B cell (primary cell): ENCODE data around the gene GAPVD1.

Source experiments
- EZH2 ChIP-seq: IDR thresholded peaks from 2 replicates; pipeline ENCODE4 v1.6.1; 2012; ENCODE audit warnings: borderline replicate concordance, low read depth, mild to moderate bottlenecking, moderate library complexity, low read length; ENCODE audit not compliant: insufficient read depth, poor library complexity, severe bottlenecking
- TF ChIP-seq, protein P1 (sequence below): fragments of 200-600 bp; IDR thresholded peaks from one replicate; pipeline ENCODE4 v1.8.0; 2022; ENCODE audit warnings: antibody characterized with exemption, mild to moderate bottlenecking

DNA sequence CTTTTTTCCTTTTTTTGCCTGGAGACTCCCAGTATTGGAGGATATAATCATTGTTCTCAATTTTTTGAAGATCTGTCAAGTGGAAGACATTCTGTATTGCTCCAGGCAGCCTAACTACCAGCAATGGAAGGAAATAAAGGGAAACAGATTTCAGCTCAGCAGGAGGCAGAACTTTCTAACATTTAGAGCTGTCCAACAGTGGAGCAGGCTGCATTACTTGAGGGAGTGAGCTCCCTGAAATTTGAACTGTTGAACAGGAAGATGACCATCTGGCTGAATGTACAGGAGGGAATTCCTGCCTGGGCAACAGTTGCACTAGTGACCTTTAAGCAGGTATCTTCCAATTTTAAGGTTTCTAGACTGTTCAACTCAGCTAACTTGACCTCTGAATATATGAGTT, 1.1 kb upstream of the GAPVD1 start:
- TF ChIP-seq, protein P1, sequence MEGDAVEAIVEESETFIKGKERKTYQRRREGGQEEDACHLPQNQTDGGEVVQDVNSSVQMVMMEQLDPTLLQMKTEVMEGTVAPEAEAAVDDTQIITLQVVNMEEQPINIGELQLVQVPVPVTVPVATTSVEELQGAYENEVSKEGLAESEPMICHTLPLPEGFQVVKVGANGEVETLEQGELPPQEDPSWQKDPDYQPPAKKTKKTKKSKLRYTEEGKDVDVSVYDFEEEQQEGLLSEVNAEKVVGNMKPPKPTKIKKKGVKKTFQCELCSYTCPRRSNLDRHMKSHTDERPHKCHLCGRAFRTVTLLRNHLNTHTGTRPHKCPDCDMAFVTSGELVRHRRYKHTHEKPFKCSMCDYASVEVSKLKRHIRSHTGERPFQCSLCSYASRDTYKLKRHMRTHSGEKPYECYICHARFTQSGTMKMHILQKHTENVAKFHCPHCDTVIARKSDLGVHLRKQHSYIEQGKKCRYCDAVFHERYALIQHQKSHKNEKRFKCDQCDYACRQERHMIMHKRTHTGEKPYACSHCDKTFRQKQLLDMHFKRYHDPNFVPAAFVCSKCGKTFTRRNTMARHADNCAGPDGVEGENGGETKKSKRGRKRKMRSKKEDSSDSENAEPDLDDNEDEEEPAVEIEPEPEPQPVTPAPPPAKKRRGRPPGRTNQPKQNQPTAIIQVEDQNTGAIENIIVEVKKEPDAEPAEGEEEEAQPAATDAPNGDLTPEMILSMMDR, result no peak
- no peak for TF ChIP-seq EZH2
